ENCODE data around the gene JAG1. TPM values are rescaled to one million over a fixed set of nuclear protein-coding genes. Genes with fewer than 3 reads are reported as not detected.
A peak's percentile ranks its signal among the peaks of the same experiment; 100 is the strongest.

JAG1 gene
- total RNA-seq, 1 experiment from 2014 or later = 8.3 TPM

DNA sequence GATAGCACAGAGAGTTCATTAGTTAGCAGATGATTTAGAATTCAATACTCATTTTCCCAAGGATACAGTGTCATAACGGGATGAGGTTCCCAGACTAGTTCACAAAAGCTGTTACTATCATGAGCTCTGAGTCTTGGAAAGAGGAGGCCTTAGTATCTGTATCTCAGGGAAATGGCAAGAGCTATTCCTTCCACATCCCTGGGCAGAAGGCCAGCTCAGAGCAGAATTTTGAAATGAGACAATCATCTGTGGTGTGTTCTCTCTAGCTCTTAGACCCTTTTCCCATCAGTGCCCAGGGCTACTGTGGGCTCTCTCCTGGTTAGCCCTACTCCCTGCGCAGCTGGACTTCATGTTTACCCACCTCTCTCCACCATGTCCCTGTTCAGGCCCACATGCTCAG lies 64.5 kb downstream of the JAG1 start:
- Histone ChIP-seq H4K20me1 (ENCODE audit: insufficient read depth, low read depth, low read length) (no peaks in the 10 kb centered on the region), H2AFZ (ENCODE audit: low read length) (no peak overlapping the region), H3K9me3 (ENCODE audit: low read length) (no peaks in the 10 kb centered on the region), H3K36me3 (ENCODE audit: insufficient read depth, low read length) (no peaks in the 10 kb centered on the region), H3K79me2 (ENCODE audit: low read length) (no peaks in the 10 kb centered on the region), H3K27ac (ENCODE audit: low read length) (no peak overlapping the region), H3K27me3 (ENCODE audit: low read length) (no peaks in the 10 kb centered on the region), H3K4me1 (ENCODE audit: low read length) (peaks cover 11% of the 10 kb centered on the region), H3K4me3 (ENCODE audit: low read length) (no peak overlapping the region), H3K9ac (ENCODE audit: low read length) (no peak overlapping the region), H3K9me2 (replicated peaks; ENCODE audit: insufficient read depth, low read length) (no peaks in the 10 kb centered on the region), H3K4me2 (ENCODE audit: low read depth, low read length, poor library complexity, severe bottlenecking) (no peak overlapping the region)
- no peak for DNase-seq

DNA sequence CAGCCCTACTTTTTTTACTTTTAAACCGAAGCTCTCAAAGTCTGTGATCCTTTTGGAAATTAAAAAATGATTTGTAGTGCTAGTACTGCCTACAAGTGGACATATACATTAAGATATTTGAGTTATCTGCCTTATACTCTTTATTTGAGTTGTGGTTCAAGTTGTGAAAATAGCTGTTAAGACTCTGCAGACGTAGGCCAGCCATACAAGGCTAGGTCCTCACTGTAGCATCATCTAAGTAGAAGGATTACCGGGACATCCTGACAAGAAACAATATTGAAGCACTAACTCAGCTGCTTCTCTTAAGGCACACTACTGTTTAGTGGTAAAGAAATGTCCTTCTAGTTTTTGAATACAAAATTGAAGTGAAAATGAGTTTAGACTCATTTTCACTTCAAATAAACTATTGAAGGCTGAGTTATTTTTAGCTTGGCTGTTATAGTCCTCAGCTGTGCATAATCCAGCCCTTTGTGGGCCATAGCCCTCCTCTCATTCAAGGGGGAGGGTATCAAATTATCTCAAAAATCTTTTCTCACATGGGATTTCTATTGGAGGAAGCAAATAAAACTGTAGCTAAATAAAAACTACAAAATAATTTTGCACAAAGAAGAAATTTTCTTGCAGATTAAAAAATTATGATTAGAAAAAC lies 68.1 kb downstream of the JAG1 start:
- Histone ChIP-seq H3K9me2 (replicated peaks; ENCODE audit: insufficient read depth, low read length) (no peaks in the 10 kb centered on the region), H2AFZ (ENCODE audit: low read length) (no peak overlapping the region), H3K4me3 (ENCODE audit: low read length) (no peak overlapping the region), H3K4me1 (ENCODE audit: low read length) (peaks cover 11% of the 10 kb centered on the region), H3K27ac (ENCODE audit: low read length) (peak overlapping the region; percentile 23), H3K36me3 (ENCODE audit: insufficient read depth, low read length) (no peaks in the 10 kb centered on the region), H4K20me1 (ENCODE audit: insufficient read depth, low read depth, low read length) (no peaks in the 10 kb centered on the region), H3K4me2 (ENCODE audit: low read depth, low read length, poor library complexity, severe bottlenecking) (peak overlapping the region; percentile 4), H3K9me3 (ENCODE audit: low read length) (no peaks in the 10 kb centered on the region), H3K9ac (ENCODE audit: low read length) (no peak overlapping the region), H3K79me2 (ENCODE audit: low read length) (no peaks in the 10 kb centered on the region), H3K27me3 (ENCODE audit: low read length) (no peaks in the 10 kb centered on the region)
- no peak for DNase-seq

DNA sequence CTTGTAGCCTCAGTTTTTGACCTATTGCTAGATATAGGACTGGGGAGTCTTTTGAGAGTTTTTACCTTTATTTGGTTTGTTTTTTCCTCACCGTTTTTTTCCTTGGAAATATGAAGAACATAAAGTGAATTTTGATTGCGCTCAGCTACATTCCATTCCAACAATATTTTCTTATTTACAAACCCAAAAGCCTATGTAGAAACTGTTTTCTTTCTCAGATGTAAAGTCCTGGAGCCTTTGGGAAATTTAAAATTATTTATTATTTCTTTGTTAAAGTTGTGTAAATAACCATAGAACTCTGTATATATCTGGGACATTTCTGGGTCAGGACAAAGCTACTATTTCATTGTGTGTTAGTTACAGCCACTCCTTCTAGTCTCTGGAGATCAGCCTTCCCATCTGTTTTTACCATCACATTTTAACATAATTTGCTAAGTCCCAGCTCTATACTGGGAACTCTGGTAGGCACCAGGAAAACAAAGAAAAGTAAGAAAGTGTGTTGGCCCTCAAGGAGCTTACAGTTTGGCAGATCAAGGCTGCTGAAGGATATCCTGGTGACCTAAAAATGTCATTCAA lies 68.8 kb downstream of the JAG1 start:
- no peaks in the 10 kb centered on the region for H3K9me3 ChIP-seq (ENCODE audit: low read length)
- H3K9me2 ChIP-seq (replicated peaks; ENCODE audit: insufficient read depth, low read length) = no peaks in the 10 kb centered on the region
- H3K4me1 ChIP-seq (ENCODE audit: low read length) = peaks cover 11% of the 10 kb centered on the region
- H3K27ac ChIP-seq (ENCODE audit: low read length) = peak overlapping the region; percentile 23; the same call in 1 of the 2 replicates
- no peaks in the 10 kb centered on the region for H3K36me3 ChIP-seq (ENCODE audit: insufficient read depth, low read length)
- H3K9ac ChIP-seq (ENCODE audit: low read length) = no peak overlapping the region
- H3K79me2 ChIP-seq (ENCODE audit: low read length) = no peaks in the 10 kb centered on the region
- H2AFZ ChIP-seq (ENCODE audit: low read length) = no peak overlapping the region
- H3K4me3 ChIP-seq (ENCODE audit: low read length) = no peak overlapping the region
- H3K27me3 ChIP-seq (ENCODE audit: low read length) = no peaks in the 10 kb centered on the region
- DNase-seq = no peak
- H4K20me1 ChIP-seq (ENCODE audit: insufficient read depth, low read depth, low read length) = no peaks in the 10 kb centered on the region
- H3K4me2 ChIP-seq (ENCODE audit: low read depth, low read length, poor library complexity, severe bottlenecking) = no peak overlapping the region

DNA sequence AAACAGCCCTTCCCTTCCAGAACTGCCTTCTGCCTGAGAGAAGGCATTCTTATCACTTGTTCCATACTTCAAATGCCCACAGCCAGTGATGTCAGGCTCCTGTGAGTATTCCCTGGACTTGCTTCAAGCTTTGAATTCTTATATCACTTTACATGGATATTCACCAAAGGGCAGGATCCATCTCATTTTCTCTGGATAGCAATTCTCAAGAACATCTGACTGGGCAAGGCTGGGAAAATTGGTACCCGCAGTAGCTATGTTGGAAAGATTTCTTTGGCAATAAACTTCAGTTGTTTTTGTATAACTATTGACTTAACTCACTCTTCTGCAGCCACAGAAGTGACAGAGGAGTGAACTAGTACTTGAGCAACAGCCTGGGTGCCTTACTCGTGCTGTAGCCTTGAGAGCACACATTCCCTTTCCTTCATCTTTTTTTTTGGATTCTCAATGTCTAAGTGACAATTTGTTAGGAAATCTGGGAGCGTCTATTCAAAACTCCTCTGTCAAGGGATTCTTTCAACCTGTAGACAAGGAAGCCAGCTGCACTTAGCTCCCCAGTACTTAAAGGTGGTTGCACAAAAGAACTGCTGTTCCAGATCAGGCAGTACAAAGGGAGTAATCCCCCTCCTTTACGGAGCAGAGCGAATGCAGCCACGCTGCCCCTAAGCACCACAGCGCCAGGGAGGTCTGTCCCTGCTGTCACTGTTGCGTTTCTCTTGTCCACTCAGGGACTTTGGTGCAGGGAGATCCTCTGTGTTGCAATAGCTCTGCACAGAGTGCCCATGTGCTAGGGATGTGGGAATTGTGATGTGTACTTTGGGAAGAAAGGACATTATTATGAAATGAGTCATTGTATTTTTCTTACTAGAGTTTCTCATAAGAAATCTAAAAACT lies 69.6 kb downstream of the JAG1 start:
- Histone ChIP-seq H3K4me2 (ENCODE audit: low read depth, low read length, poor library complexity, severe bottlenecking) (no peak overlapping the region), H3K79me2 (ENCODE audit: low read length) (no peaks in the 10 kb centered on the region), H3K36me3 (ENCODE audit: insufficient read depth, low read length) (no peaks in the 10 kb centered on the region), H3K4me1 (ENCODE audit: low read length) (peaks cover 11% of the 10 kb centered on the region), H3K27me3 (ENCODE audit: low read length) (no peaks in the 10 kb centered on the region), H3K27ac (ENCODE audit: low read length) (no peak overlapping the region), H2AFZ (ENCODE audit: low read length) (no peak overlapping the region), H4K20me1 (ENCODE audit: insufficient read depth, low read depth, low read length) (no peaks in the 10 kb centered on the region), H3K9ac (ENCODE audit: low read length) (no peak overlapping the region), H3K9me2 (replicated peaks; ENCODE audit: insufficient read depth, low read length) (no peaks in the 10 kb centered on the region), H3K9me3 (ENCODE audit: low read length) (no peaks in the 10 kb centered on the region), H3K4me3 (ENCODE audit: low read length) (no peak overlapping the region)
- no peak for DNase-seq

- Histone ChIP-seq H3K9me2 (replicated peaks; ENCODE audit: insufficient read depth, low read length) (no peaks in the 10 kb centered on the region), H4K20me1 (ENCODE audit: insufficient read depth, low read depth, low read length) (no peaks in the 10 kb centered on the region), H3K79me2 (ENCODE audit: low read length) (no peaks in the 10 kb centered on the region), H3K4me3 (ENCODE audit: low read length) (no peak overlapping the region), H3K27ac (ENCODE audit: low read length) (no peak overlapping the region), H3K36me3 (ENCODE audit: insufficient read depth, low read length) (no peaks in the 10 kb centered on the region), H3K4me1 (ENCODE audit: low read length) (peaks cover 11% of the 10 kb centered on the region), H3K9me3 (ENCODE audit: low read length) (no peaks in the 10 kb centered on the region), H2AFZ (ENCODE audit: low read length) (no peak overlapping the region), H3K27me3 (ENCODE audit: low read length) (no peaks in the 10 kb centered on the region), H3K4me2 (ENCODE audit: low read depth, low read length, poor library complexity, severe bottlenecking) (no peak overlapping the region), H3K9ac (ENCODE audit: low read length) (no peak overlapping the region)
- DNase-seq = no peak
Measured at GRCh38 chr20:10603378-10603777, 70.4 kb downstream of the JAG1 start.

GRCh38 chr20:10602221-10602871 lies 71.5 kb downstream of the JAG1 start:
- no peak overlapping the region for H3K27ac ChIP-seq (ENCODE audit: low read length)
- H3K36me3 ChIP-seq (ENCODE audit: insufficient read depth, low read length) = no peaks in the 10 kb centered on the region
- H3K4me3 ChIP-seq (ENCODE audit: low read length) = no peak overlapping the region
- H3K4me1 ChIP-seq (ENCODE audit: low read length) = peaks cover 11% of the 10 kb centered on the region
- no peak overlapping the region for H2AFZ ChIP-seq (ENCODE audit: low read length)
- H3K9me2 ChIP-seq (replicated peaks; ENCODE audit: insufficient read depth, low read length) = no peaks in the 10 kb centered on the region
- H3K4me2 ChIP-seq (ENCODE audit: low read depth, low read length, poor library complexity, severe bottlenecking) = no peak overlapping the region
- H3K9ac ChIP-seq (ENCODE audit: low read length) = no peak overlapping the region
- no peaks in the 10 kb centered on the region for H3K27me3 ChIP-seq (ENCODE audit: low read length)
- DNase-seq = no peak
- H4K20me1 ChIP-seq (ENCODE audit: insufficient read depth, low read depth, low read length) = no peaks in the 10 kb centered on the region
- H3K79me2 ChIP-seq (ENCODE audit: low read length) = no peaks in the 10 kb centered on the region
- no peaks in the 10 kb centered on the region for H3K9me3 ChIP-seq (ENCODE audit: low read length)

DNA sequence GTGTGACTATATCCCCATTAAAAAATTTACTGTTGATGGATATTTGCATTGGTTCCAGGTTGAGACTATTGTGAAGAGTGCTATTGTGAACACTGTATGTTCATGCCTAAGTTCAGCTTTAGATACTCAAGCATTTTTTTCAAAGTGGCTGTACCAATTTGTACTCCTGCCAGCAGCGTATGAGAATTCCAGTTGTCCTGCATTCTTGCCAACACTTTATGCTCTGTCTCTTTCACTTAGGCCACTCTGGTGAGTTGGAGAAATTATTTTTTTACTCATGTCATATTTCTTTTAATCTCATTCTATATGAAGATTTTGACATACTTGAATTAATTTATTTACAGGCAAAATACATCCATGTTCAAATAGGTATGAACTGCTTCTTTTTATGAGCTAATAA lies 76.2 kb downstream of the JAG1 start:
- H3K4me1 ChIP-seq (ENCODE audit: low read length) = peaks cover 11% of the 10 kb centered on the region
- no peak overlapping the region for H3K27ac ChIP-seq (ENCODE audit: low read length)
- H3K9ac ChIP-seq (ENCODE audit: low read length) = no peak overlapping the region
- no peak overlapping the region for H3K4me2 ChIP-seq (ENCODE audit: low read depth, low read length, poor library complexity, severe bottlenecking)
- no peaks in the 10 kb centered on the region for H3K27me3 ChIP-seq (ENCODE audit: low read length)
- H3K9me3 ChIP-seq (ENCODE audit: low read length) = no peaks in the 10 kb centered on the region
- DNase-seq = no peak
- H3K9me2 ChIP-seq (replicated peaks; ENCODE audit: insufficient read depth, low read length) = no peaks in the 10 kb centered on the region
- H3K36me3 ChIP-seq (ENCODE audit: insufficient read depth, low read length) = no peaks in the 10 kb centered on the region
- no peak overlapping the region for H2AFZ ChIP-seq (ENCODE audit: low read length)
- H4K20me1 ChIP-seq (ENCODE audit: insufficient read depth, low read depth, low read length) = no peaks in the 10 kb centered on the region
- no peaks in the 10 kb centered on the region for H3K79me2 ChIP-seq (ENCODE audit: low read length)
- no peak overlapping the region for H3K4me3 ChIP-seq (ENCODE audit: low read length)

GRCh38 chr20:10596710-10597121 lies 77.1 kb downstream of the JAG1 start:
- Histone ChIP-seq H3K4me3 (ENCODE audit: low read length) (no peak overlapping the region), H3K4me1 (ENCODE audit: low read length) (peaks cover 11% of the 10 kb centered on the region), H3K79me2 (ENCODE audit: low read length) (peaks cover 4% of the 10 kb centered on the region; the same call in 1 of the 2 replicates), H3K9me2 (replicated peaks; ENCODE audit: insufficient read depth, low read length) (no peaks in the 10 kb centered on the region), H4K20me1 (ENCODE audit: insufficient read depth, low read depth, low read length) (no peaks in the 10 kb centered on the region), H3K9me3 (ENCODE audit: low read length) (no peaks in the 10 kb centered on the region), H3K36me3 (ENCODE audit: insufficient read depth, low read length) (no peaks in the 10 kb centered on the region), H3K9ac (ENCODE audit: low read length) (no peak overlapping the region), H2AFZ (ENCODE audit: low read length) (no peak overlapping the region), H3K4me2 (ENCODE audit: low read depth, low read length, poor library complexity, severe bottlenecking) (no peak overlapping the region), H3K27ac (ENCODE audit: low read length) (no peak overlapping the region), H3K27me3 (ENCODE audit: low read length) (no peaks in the 10 kb centered on the region)
- DNase-seq = no peak
